Right ventricle myocardium inferior (tissue), 1 donor: ENCODE data around the gene P2RY2. TPM values are rescaled to one million over a fixed set of nuclear protein-coding genes. Genes with fewer than 3 reads are reported as not detected.
"Not testable (repeated sequence)": the region's sequence is repeated elsewhere in the genome, so short reads cannot be mapped to it uniquely, and the experiment has no call there.

ENCODE experiments used
- ATAC-seq: fragments of 200-7000 bp; cut with Tn5 transposase; one replicate; pipeline ENCODE4 v1.9.1; 2020; ENCODE audit warnings: mild to moderate bottlenecking, moderate library complexity
- DNase-seq: peaks from one replicate; pipeline ENCODE4 v3.0.0; 2021; ENCODE audit errors: missing footprints
- intact Hi-C: fragments of 100-400 bp; cut with DNase I; formaldehyde crosslinking; loops from one replicate; pipeline ENCODE4 v1.11.0; 2022
- total RNA-seq: library from RNA; stranded (reverse); fragmentation: NEBNext Ultra II Directional; extraction: Animal tissue kit (Norgen Biotek cat#: 25700); gene quantifications from one replicate; pipeline ENCODE4 v1.2.1, GENCODE V29; 2021
- donor health status: DM: no; HTN: yes; CAD: no; lungs with severe emphysema.

P2RY2 gene
- total RNA-seq, 1 donor from 2014 or later = 20.0 TPM

DNA sequence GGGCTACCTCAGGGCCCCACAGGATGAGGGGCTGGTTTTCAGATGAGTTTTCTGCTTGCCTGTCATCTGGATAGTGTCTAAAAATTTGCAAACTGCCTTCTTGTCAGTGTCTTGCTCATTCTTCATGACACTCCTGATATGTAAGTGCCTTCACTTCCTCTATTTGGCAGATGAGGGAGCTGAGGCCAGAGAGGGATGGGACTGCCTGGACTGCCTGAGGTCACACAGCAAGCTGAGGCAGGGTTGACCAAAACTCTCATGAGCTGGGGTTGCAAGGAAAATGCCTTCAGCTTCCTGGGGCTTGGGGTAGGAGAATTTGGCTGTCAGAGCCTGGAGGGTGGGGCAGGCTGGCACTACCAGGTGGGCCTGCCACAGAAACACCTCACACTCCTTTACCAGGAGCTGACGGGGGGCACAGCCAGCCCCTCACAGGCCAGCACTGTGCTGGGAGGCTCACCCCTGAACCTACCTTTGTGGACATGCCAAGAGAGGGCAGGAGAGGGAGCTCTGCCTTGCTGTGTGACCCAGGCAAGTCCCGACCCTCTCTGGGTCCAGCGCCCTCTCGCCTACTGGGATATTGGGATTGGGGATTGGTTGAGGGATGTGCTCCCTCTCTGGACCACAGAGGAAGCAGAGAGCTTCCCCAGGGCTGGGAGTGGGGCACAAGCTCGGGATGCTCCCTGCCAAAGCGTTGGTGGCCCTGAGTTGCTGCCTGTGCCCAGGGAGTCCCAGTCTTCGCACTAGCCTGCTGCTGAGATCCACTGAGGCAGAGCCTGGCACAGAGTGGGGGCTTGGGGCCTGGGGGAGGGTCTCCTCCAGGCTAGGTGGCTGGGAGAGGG lies 52.2 kb downstream of the P2RY2 start:
- intact Hi-C loops = no loop called here
- DNase-seq (peak; percentile 39), ATAC-seq (no peak)

DNA sequence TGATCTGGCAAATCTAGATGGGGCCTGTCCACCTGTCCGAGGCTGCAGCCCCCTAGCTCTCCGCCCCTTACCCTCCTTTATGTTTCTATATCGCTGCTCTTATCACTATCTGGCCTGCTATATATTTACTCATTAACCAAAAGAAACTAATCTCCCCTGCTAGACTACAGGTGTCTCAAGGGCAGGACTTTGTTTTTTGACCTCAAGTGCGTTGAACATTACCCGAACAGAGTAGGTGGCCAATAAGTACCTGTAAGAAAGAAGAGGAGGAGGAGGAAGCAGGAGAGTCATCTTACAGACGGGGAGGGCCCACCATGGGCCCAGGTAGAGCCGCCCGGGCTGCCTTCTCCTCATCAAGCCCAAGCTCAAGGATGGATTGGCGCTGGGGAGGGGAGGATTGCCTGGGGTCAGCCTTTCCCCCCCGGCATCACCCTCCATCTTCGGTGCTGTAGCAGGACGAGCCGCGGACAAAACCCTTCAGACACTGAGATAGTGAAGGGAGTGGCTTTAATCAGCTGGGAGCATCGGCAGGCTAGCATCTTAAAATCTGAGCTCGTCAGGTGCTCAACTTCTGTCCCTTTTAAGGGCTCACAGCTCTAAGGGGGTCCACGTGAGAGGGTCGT lies 52.9 kb downstream of the P2RY2 start:
- no peak for ATAC-seq
- intact Hi-C loops = no loop called here
- DNase-seq = peak; percentile 32

- peak; percentile 1 for DNase-seq
- intact Hi-C loops, ATAC-seq: not testable (repeated sequence)
These were observed 53.4 kb downstream of the P2RY2 start for GRCh38 chr11:73271478-73271865.

GRCh38 chr11:73271936-73272679 lies 54.0 kb downstream of the P2RY2 start, which contains the start of gene P2RY6:
Gene P2RY6, plus strand, starts transcription at chr11:73272338. Its CDS starts 24,181 bp downstream, at chr11:73296519.
- ATAC-seq (peak; percentile 57), DNase-seq (peak; percentile 59)
- intact Hi-C loops = no loop called here

GRCh38 chr11:73272680-73273038 lies 54.6 kb downstream of the P2RY2 start:
- ATAC-seq (no peak), DNase-seq (peak; percentile 39)
- intact Hi-C loops = no loop called here

- intact Hi-C loops = no loop called here
- DNase-seq (peak; percentile 35), ATAC-seq (no peak)
These were observed 55.3 kb downstream of the P2RY2 start for GRCh38 chr11:73273222-73273895.

DNA sequence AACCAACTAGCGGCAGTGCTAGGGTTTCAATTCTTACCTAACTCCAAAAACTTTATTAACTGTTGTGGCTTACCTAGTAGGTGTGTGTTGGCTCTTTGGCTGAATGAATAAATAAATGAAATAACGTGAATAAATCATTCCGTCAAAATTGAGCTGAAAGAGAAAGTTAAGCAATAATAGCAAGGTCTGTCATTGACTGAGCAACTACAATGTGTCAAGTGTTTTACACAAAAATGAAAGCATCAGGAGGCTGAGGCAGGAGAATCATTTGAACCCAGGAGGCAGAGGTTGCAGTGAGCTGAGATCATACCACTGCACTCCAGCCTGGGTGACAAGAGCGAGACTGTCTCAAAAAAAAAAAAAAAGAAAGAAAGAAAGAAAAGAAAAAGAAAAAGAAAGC lies 56.1 kb downstream of the P2RY2 start:
- not testable (repeated sequence) for ATAC-seq, DNase-seq

GRCh38 chr11:73274722-73275380 lies 56.8 kb downstream of the P2RY2 start:
- ATAC-seq = peak; percentile 40
- intact Hi-C loops = no loop called here

More for the DNA sequence above, 56.1 kb downstream of the P2RY2 start:
- intact Hi-C loops = not testable (repeated sequence)

GRCh38 chr11:73275381-73275750 lies 57.3 kb downstream of the P2RY2 start:
- intact Hi-C loops = no loop called here
- DNase-seq (no peak), ATAC-seq (no peak)

More at GRCh38 chr11:73274722-73275380, 56.8 kb downstream of the P2RY2 start:
- peak; percentile 57 for DNase-seq

GRCh38 chr11:73277467-73277866 lies 59.4 kb downstream of the P2RY2 start:
- DNase-seq (no peak), ATAC-seq (no peak)
- intact Hi-C loops = no loop called here

DNA sequence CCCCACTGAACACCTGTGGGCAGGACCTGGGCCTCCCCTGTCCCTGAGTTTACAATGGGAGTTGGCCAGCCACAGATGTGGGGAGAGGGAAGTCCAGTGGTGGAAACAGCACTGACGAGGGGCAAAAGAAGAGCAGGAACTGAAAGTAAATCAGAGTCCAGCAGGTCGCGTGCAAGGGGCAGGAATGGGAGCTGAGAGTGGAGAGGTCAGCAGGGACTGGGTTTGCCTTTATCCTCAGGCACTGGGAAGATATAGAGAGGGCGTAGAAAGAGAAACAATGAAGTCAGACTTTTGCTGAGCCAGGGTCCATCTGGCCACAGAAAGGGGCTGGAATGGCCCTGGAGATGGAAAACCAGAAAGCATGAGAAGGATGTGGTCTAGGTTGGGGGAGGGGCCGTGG lies 62.5 kb downstream of the P2RY2 start:
- ATAC-seq = peak; percentile 61
- no peak for DNase-seq
- intact Hi-C loops = no loop called here

DNA sequence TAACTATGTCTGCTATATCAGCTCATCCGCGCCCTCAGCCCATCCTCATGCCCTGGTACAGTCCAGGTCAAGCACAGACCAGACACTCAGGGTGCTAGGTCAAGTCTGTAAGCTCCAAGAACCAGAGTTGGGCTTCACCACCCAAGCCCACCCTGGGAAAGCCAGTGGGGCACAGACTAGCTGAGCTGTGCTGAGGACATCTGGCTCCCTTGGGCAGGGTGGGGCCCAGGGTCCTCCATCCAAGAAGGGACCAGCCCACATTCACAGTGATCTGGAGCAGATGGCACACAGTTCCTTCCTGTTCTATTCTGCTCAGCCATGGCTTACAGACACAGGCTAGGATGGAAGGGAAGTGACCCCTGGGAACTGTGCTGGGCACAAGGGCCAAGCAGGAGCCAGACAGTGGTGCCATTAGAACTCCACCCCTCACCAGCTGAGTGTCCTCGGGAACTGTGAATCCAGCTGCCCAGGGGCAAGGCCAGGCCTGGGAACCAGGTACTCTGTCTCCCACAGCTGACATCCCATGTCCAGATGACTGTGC lies 63.2 kb downstream of the P2RY2 start:
- intact Hi-C loops = no loop called here
- ATAC-seq (peak; percentile 66), DNase-seq (no peak)

DNA sequence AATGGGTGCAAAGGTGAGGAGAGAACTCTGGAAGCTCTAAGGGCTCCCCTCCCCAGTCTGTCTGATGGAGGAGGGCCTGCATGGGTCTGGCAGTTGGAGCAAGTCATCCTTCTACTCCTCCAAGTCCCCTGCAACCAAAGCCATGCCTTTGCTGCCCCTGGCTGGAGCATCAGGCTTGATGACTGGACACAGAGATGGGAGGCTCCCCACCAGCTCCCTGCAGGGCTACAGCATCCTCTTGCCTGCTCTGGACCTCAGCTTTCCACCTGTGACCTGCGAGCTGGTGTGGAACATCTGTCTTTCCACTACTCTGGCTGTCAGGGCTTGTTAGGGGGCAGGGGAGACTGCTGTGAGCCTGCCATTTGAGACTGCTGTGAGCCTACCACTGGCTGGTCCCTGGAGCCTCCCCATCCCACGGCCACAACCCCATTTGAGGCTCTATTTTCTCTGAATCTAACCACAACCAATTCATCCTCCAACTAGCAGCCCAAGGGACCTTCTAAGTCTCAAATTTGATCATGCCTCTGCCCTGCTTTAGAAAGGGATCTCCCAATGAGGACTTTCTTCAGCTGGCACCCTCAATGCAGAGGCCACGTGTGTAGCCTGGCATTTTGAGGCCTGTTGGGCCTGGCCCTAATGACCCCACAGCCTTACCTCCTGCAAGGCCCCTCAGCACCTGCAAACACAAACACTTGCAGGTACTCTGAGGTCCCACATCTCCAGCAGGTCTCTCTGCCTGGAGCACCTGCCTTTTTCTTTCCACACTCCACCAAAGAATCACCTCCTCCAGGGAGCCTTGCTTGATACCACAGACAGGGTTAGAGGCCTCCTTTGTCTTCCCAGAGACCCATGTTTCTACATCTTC lies 63.9 kb downstream of the P2RY2 start:
- ATAC-seq = no peak
- DNase-seq = no peak
- intact Hi-C loops = no loop called here

- DNase-seq (no peak), ATAC-seq (no peak)
- intact Hi-C loops = no loop called here
These were observed 65.4 kb downstream of the P2RY2 start for GRCh38 chr11:73283276-73284000.

DNA sequence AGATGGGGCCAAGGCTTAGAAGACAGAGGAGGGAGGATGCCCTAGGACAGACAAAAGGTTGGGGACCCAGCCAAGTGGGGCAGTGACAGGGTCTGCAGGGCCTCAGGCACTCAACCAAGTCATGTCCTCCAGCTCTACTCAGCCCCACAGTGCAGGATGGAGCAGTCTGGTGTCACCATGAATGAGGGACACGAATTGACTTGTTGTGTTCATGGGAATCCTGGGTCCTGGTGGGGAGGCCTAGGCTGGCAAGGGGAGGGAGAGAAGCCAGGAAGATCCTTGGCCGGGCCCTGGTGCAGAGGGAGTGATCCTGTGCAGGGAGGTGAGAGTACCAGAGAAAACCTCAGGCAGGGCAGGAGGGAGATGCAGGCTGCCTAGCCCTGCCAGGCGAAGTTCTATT lies 66.0 kb downstream of the P2RY2 start:
- intact Hi-C loops = no loop called here
- DNase-seq (no peak), ATAC-seq (no peak)

DNA sequence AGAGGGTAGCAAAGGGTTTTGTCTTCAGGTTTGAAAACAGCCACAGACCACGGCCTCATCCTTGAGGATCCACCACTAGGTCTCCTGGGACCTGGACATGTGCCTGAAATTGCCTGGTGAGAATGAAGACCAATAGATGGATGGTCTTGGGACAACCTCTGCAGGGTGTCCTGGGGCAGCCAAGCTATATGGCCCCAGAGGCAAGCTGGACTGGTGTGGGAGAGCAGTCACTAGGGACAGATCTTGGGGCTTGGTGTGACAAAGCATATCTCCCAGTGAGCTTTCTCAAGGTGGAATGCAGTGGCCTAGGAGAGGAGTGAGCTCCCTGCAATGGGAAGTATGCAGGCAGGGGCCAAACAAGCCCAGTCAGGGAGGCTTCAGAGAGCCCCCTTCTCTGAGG lies 67.6 kb downstream of the P2RY2 start:
- intact Hi-C loops = loop anchor here (1.0 kb wide), 1 partner anchor 40 kb away; no protein-coding TSS in a partner anchor
- ATAC-seq (no peak), DNase-seq (no peak)
